Activated effector memory CD4-positive, alpha-beta T cell treated with anti-CD3 and anti-CD28 coated beads, Interleukin-2, amount 50 U/mL, for 16 hours (primary cell): ENCODE measurements around the gene DSCAML1.

Experiments
- DNase-seq: peaks from one replicate; pipeline ENCODE4 v3.0.0-alpha.2; 2020

The DSCAML1 gene

GRCh38 chr11:117654281-117655255 lies 142.4 kb downstream of the DSCAML1 start:
- DNase-seq = no peak

GRCh38 chr11:117652521-117652920 lies 144.5 kb downstream of the DSCAML1 start:
- DNase-seq = no peak

GRCh38 chr11:117649296-117650055 lies 147.5 kb downstream of the DSCAML1 start:
- no peak for DNase-seq

- DNase-seq = no peak
Observed at GRCh38 chr11:117647872-117648271, 149.1 kb downstream of the DSCAML1 start.

- DNase-seq = no peak
Observed at GRCh38 chr11:117647207-117647606, 149.8 kb downstream of the DSCAML1 start.

- no peak for DNase-seq
Observed at GRCh38 chr11:117646411-117646810, 150.6 kb downstream of the DSCAML1 start.

- DNase-seq = no peak
Observed at GRCh38 chr11:117644403-117645155, 152.4 kb downstream of the DSCAML1 start.

- DNase-seq = no peak
Observed at GRCh38 chr11:117643606-117644300, 153.3 kb downstream of the DSCAML1 start.

- DNase-seq = no peak
Observed at GRCh38 chr11:117642835-117643234, 154.2 kb downstream of the DSCAML1 start.

GRCh38 chr11:117642396-117642795 lies 154.6 kb downstream of the DSCAML1 start:
- no peak for DNase-seq

GRCh38 chr11:117641008-117641915 lies 155.8 kb downstream of the DSCAML1 start:
- no peak for DNase-seq

- no peak for DNase-seq
Observed at GRCh38 chr11:117640041-117640440, 157.0 kb downstream of the DSCAML1 start.

- DNase-seq = no peak
Observed at GRCh38 chr11:117639601-117640000, 157.4 kb downstream of the DSCAML1 start.

- no peak for DNase-seq
Observed at GRCh38 chr11:117638911-117639543, 158.0 kb downstream of the DSCAML1 start.

- DNase-seq = no peak
Observed at GRCh38 chr11:117634756-117635603, 162.0 kb downstream of the DSCAML1 start.

GRCh38 chr11:117633976-117634755 lies 162.8 kb downstream of the DSCAML1 start:
- no peak for DNase-seq

GRCh38 chr11:117633186-117633754 lies 163.7 kb downstream of the DSCAML1 start:
- DNase-seq = no peak

GRCh38 chr11:117632306-117632705 lies 164.7 kb downstream of the DSCAML1 start:
- DNase-seq = no peak
